Loucy (cell line): Measurements from ENCODE around the gene SSTR5.

Experiments used
- EZH2phosphoT487 ChIP-seq: fragments of 200-600 bp; IDR thresholded peaks from 2 replicates; pipeline ENCODE4 v1.6.1; 2018; ENCODE audit warnings: antibody characterized with exemption, mild to moderate bottlenecking, moderate library complexity, borderline replicate concordance
- TF ChIP-seq, protein P1 (sequence below): fragments of 200-600 bp; sonication (generic); conservative IDR thresholded peaks from 2 replicates; pipeline ENCODE4 v1.5.1; 2014; ENCODE audit warnings: mild to moderate bottlenecking, antibody characterized with exemption, low read length

DNA sequence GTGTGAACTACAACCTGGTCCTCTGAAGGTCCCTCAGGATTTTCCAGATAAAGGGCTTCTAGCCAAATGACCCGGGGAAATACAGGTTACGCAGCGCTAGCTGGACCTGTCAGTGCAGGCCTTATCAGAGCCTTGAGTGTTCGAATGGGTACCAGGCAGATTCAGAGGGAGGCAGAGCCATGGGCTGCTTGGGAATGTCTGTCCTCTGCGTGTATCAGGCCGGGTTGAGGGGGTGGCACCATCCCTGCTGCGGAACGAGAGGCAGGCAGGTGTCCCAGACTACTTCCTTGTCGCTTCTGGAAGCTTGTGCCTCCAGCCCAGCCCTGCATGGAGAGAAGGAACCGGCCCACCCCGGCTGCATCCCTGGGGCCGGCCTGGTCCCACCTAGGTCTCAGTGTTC lies 33.6 kb upstream of the SSTR5 start:
- TF ChIP-seq, protein P1, sequence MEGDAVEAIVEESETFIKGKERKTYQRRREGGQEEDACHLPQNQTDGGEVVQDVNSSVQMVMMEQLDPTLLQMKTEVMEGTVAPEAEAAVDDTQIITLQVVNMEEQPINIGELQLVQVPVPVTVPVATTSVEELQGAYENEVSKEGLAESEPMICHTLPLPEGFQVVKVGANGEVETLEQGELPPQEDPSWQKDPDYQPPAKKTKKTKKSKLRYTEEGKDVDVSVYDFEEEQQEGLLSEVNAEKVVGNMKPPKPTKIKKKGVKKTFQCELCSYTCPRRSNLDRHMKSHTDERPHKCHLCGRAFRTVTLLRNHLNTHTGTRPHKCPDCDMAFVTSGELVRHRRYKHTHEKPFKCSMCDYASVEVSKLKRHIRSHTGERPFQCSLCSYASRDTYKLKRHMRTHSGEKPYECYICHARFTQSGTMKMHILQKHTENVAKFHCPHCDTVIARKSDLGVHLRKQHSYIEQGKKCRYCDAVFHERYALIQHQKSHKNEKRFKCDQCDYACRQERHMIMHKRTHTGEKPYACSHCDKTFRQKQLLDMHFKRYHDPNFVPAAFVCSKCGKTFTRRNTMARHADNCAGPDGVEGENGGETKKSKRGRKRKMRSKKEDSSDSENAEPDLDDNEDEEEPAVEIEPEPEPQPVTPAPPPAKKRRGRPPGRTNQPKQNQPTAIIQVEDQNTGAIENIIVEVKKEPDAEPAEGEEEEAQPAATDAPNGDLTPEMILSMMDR, result no peak
- TF ChIP-seq EZH2phosphoT487, result no peak
